ENCODE results near the gene RASSF4.
"Not testable (repeated sequence)": the region's sequence is repeated elsewhere in the genome, so short reads cannot be mapped to it uniquely, and the experiment has no call there.

DNA sequence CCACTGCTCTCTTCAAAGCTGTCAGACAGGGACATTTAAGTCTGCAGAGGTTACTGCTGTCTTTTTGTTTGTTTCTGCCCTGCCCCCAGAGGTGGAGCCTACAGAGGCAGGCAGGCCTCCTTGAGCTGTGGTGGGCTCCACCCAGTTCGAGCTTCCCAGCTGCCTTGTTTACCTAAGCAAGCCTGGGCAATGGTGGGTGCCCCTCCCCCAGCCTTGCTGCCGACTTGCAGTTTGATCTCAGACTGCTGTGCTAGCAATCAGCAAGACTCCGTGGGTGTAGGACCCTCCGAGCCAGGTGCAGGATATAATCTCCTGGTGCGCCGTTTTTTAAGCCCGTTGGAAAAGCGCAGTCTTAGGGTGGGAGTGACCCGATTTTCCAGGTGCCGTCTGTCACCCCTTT, 55.0 kb downstream of the RASSF4 start:
- TF ChIP-seq CTCF (IDR thresholded peaks at IDR 0.05 in 2 of 3, conservative IDR thresholded peaks at IDR 0.05 in 1 of 3; ENCODE audit: borderline replicate concordance in 1 of 3, insufficient read depth in 1 of 3, low read depth in 2 of 3, low read length in 2 of 3); MAX (IDR thresholded peaks at IDR 0.05); SIN3A (IDR thresholded peaks at IDR 0.05; ENCODE audit: low read depth); EZH2 (IDR thresholded peaks at IDR 0.05); EZH2phosphoT487 (IDR thresholded peaks at IDR 0.05; ENCODE audit: borderline replicate concordance); CBX3 (IDR thresholded peaks at IDR 0.05; ENCODE audit: low read depth); POLR2A (IDR thresholded peaks at IDR 0.05; ENCODE audit: borderline replicate concordance, extremely low read depth, insufficient read depth, insufficient read length); JUND (IDR thresholded peaks at IDR 0.05); RAD21 (IDR thresholded peaks at IDR 0.05; ENCODE audit: low read depth); ZNF274 (IDR thresholded peaks at IDR 0.05; ENCODE audit: low read depth, low read length); CEBPB (IDR thresholded peaks at IDR 0.05; ENCODE audit: low read depth): not testable (repeated sequence)
- TF ChIP-seq, protein P1, sequence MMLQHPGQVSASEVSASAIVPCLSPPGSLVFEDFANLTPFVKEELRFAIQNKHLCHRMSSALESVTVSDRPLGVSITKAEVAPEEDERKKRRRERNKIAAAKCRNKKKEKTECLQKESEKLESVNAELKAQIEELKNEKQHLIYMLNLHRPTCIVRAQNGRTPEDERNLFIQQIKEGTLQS (IDR thresholded peaks at IDR 0.05) = not testable (repeated sequence)
